OCI-LY7 (cell line): ENCODE results near the gene ALDOB. TPM values are rescaled to one million over a fixed set of nuclear protein-coding genes. Genes with fewer than 3 reads are reported as not detected.

Experiments used
- BruUV-seq: library from RNA; stranded (reverse); fragments of 400-500 nt; replicated peaks from 2 replicates; lab custom pipeline; 2021; lab: Mats Ljungman, UMichigan
- CTCF ChIA-PET: fragments of 300-600 bp; sonication (Branson Sonifier 250); formaldehyde crosslinking; loops from one replicate; lab custom pipeline; 2022; ENCODE audit warnings: antibody characterized with exemption; ENCODE audit not compliant: unreplicated experiment; lab: Charles Lee
- POLR2A ChIA-PET: fragments of 300-600 bp; sonication (Branson Sonifier 250); formaldehyde crosslinking; loops from one replicate; lab custom pipeline; 2022; ENCODE audit warnings: antibody characterized with exemption; lab: Charles Lee
- DNase-seq: peaks from one replicate; pipeline ENCODE4 v3.0.0-alpha.2; 2015; ENCODE audit warnings: low spot score
- H2AFZ ChIP-seq: fragments of 200-600 bp; sonication (generic), shearing (Covaris generic); 2 replicates; pipeline ENCODE4 v1.6.1; 2014; ENCODE audit warnings: mild to moderate bottlenecking, antibody characterized with exemption, low read length, moderate library complexity
- H3K27ac ChIP-seq: fragments of 200-600 bp; sonication (generic); 2 replicates; pipeline ENCODE4 v1.5.1; 2014; ENCODE audit warnings: mixed run types, low read depth, mild to moderate bottlenecking, moderate library complexity, low read length, inconsistent platforms; ENCODE audit not compliant: poor library complexity, severe bottlenecking
- H3K36me3 ChIP-seq: fragments of 200-600 bp; sonication (generic); 2 replicates; pipeline ENCODE4 v1.6.1; 2014; ENCODE audit warnings: mild to moderate bottlenecking, antibody characterized with exemption, low read length, moderate library complexity, mixed read lengths; ENCODE audit not compliant: insufficient read depth
- H3K4me1 ChIP-seq: fragments of 200-600 bp; sonication (generic); 2 replicates; pipeline ENCODE4 v1.5.1; 2014; ENCODE audit warnings: mild to moderate bottlenecking, low read length; ENCODE audit not compliant: insufficient read depth, poor library complexity, severe bottlenecking
- H3K4me2 ChIP-seq: fragments of 200-600 bp; sonication (generic); 2 replicates; pipeline ENCODE4 v1.6.1; 2014; ENCODE audit warnings: mild to moderate bottlenecking, low read length
- H3K4me3 ChIP-seq: fragments of 200-600 bp; sonication (generic); 2 replicates; pipeline ENCODE4 v1.5.1; 2014; ENCODE audit warnings: mild to moderate bottlenecking, low read depth, low read length; ENCODE audit not compliant: poor library complexity, severe bottlenecking
- H3K79me2 ChIP-seq: fragments of 200-600 bp; sonication (generic); 2 replicates; pipeline ENCODE4 v1.6.1; 2016; ENCODE audit warnings: low read depth, mild to moderate bottlenecking, low read length, moderate library complexity, mixed read lengths; ENCODE audit not compliant: insufficient read depth
- H3K9me2 ChIP-seq: fragments of 200-600 bp; sonication (generic); 2 replicates; pipeline ENCODE4 v1.6.1; 2016; ENCODE audit warnings: mild to moderate bottlenecking, low read length, mixed read lengths; ENCODE audit not compliant: insufficient read depth
- H3K9me3 ChIP-seq: fragments of 200-600 bp; sonication (generic); 2 replicates; pipeline ENCODE4 v1.6.1; 2014; ENCODE audit warnings: mild to moderate bottlenecking, mixed run types, low read length, mixed read lengths
- H4K20me1 ChIP-seq: fragments of 200-600 bp; sonication (generic); 2 replicates; pipeline ENCODE4 v1.6.1; 2014; ENCODE audit warnings: mild to moderate bottlenecking, antibody characterized with exemption, low read length, moderate library complexity, mixed read lengths; ENCODE audit not compliant: insufficient read depth
- CTCF ChIP-seq: fragments of 200-600 bp; sonication (generic); conservative IDR thresholded peaks from 2 replicates; pipeline ENCODE4 v1.5.1; 2014; ENCODE audit warnings: mild to moderate bottlenecking, antibody characterized with exemption, low read length, moderate library complexity, mixed read lengths
- EZH2phosphoT487 ChIP-seq: fragments of 200-600 bp; sonication (generic); IDR thresholded peaks from 2 replicates; pipeline ENCODE4 v1.6.1; 2018; ENCODE audit warnings: low read depth, borderline replicate concordance, mild to moderate bottlenecking, mixed run types, antibody characterized with exemption, low read length, moderate library complexity, mixed read lengths
- intact Hi-C: fragments of 100-400 bp; cut with micrococcal nuclease; formaldehyde crosslinking; loops from one replicate; pipeline ENCODE4 v1.10.0; 2022; ENCODE audit not compliant: unreplicated experiment
- total RNA-seq, 2 experiments: library from RNA; depleted of rRNA in 1 of 2; stranded (reverse); fragments of >200 nt in 1 of 2; shearing (Covaris generic) in 1 of 2; gene quantifications; 2 replicates each; pipeline ENCODE4 v1.2.3, GENCODE V29; 2014 to 2022

Gene ALDOB
- total RNA-seq, 2 experiments from 2014 or later, result not detected

GRCh38 chr9:101442736-101443135, 7.2 kb upstream of the ALDOB start:
- H3K9me3 ChIP-seq, result no peaks in the 10 kb centered on the region
- CTCF ChIA-PET, result no interaction called here
- BruUV-seq, result no TSS peak
- H2AFZ ChIP-seq, result no peak overlapping the region
- no peaks in the 10 kb centered on the region for H3K9me2 ChIP-seq
- no peak overlapping the region for H3K4me2 ChIP-seq
- no peaks in the 10 kb centered on the region for H4K20me1 ChIP-seq
- TF ChIP-seq EZH2phosphoT487, result no peak
- no peak for TF ChIP-seq CTCF
- H3K4me1 ChIP-seq, result peaks cover 10% of the 10 kb centered on the region
- H3K27ac ChIP-seq, result no peak overlapping the region
- H3K36me3 ChIP-seq, result no peaks in the 10 kb centered on the region
- H3K79me2 ChIP-seq, result no peaks in the 10 kb centered on the region
- no peak overlapping the region for H3K4me3 ChIP-seq
- no peak for DNase-seq
- POLR2A ChIA-PET, result no interaction called here
- intact Hi-C loops, result no loop called here

GRCh38 chr9:101442318-101442717, 6.7 kb upstream of the ALDOB start:
- H3K9me3 ChIP-seq, result no peaks in the 10 kb centered on the region
- H4K20me1 ChIP-seq, result no peaks in the 10 kb centered on the region
- H3K4me3 ChIP-seq, result no peak overlapping the region
- POLR2A ChIA-PET, result no interaction called here
- no peak for DNase-seq
- intact Hi-C loops, result no loop called here
- H3K79me2 ChIP-seq, result no peaks in the 10 kb centered on the region
- no peak overlapping the region for H2AFZ ChIP-seq
- H3K9me2 ChIP-seq, result no peaks in the 10 kb centered on the region
- no peak overlapping the region for H3K27ac ChIP-seq
- peaks cover 10% of the 10 kb centered on the region for H3K4me1 ChIP-seq
- BruUV-seq, result no TSS peak
- CTCF ChIA-PET, result no interaction called here
- no peaks in the 10 kb centered on the region for H3K36me3 ChIP-seq
- no peak for TF ChIP-seq EZH2phosphoT487
- TF ChIP-seq CTCF, result no peak
- H3K4me2 ChIP-seq, result no peak overlapping the region

- POLR2A ChIA-PET, result no interaction called here
- intact Hi-C loops, result no loop called here
- peak overlapping the region; percentile 46; the same call in 1 of the 2 replicates for H2AFZ ChIP-seq
- H3K27ac ChIP-seq, result no peak overlapping the region
- TF ChIP-seq EZH2phosphoT487 (no peak), CTCF (no peak)
- CTCF ChIA-PET, result no interaction called here
- H3K4me3 ChIP-seq, result no peak overlapping the region
- no peaks in the 10 kb centered on the region for H4K20me1 ChIP-seq
- no peaks in the 10 kb centered on the region for H3K36me3 ChIP-seq
- peak; percentile 30 for DNase-seq
- H3K79me2 ChIP-seq, result no peaks in the 10 kb centered on the region
- no peaks in the 10 kb centered on the region for H3K9me3 ChIP-seq
- H3K9me2 ChIP-seq, result no peaks in the 10 kb centered on the region
- H3K4me1 ChIP-seq, result peaks cover 10% of the 10 kb centered on the region
- BruUV-seq, result no TSS peak
- H3K4me2 ChIP-seq, result peak overlapping the region; percentile 37
These were observed 5.2 kb upstream of the ALDOB start for GRCh38 chr9:101440714-101441230.
